Esophagus squamous epithelium (tissue), 5 donors: ENCODE data around the gene CEACAM21. TPM values are rescaled to one million over a fixed set of nuclear protein-coding genes. Genes with fewer than 3 reads are reported as not detected.

Experiments
- DNase-seq: peaks from one replicate; lab custom pipeline; 2025; lab: John Stamatoyannopoulos, UW
- H3K27ac ChIP-seq, 4 donors: fragments of 200-600 bp; sonication (generic); one replicate each; pipeline ENCODE4 v1.5.1; 2016 to 2019; ENCODE audit warnings: mild to moderate bottlenecking in 1 of 4
- H3K27me3 ChIP-seq, 4 donors: fragments of 200-600 bp; sonication (generic); 1 replicate in 3 of 4; 2 replicates in 1 of 4; pipeline versions ENCODE4 v1.5.1 to v1.6.0; 2017 to 2021; ENCODE audit warnings: antibody characterized with exemption in 1 of 4
- H3K36me3 ChIP-seq, 3 donors: fragments of 200-600 bp; sonication (generic); one replicate each; pipeline ENCODE4 v1.5.1; 2016 to 2019
- H3K4me1 ChIP-seq, 3 donors: fragments of 200-600 bp; sonication (generic); one replicate each; pipeline ENCODE4 v1.5.1; 2017 to 2019
- H3K4me3 ChIP-seq, 4 donors: fragments of 200-600 bp; sonication (generic); 1 replicate in 3 of 4; 2 replicates in 1 of 4; pipeline ENCODE4 v1.5.1; 2016 to 2019; ENCODE audit warnings: mild to moderate bottlenecking in 2 of 4, moderate library complexity in 1 of 4
- H3K9me3 ChIP-seq, 3 donors: fragments of 200-600 bp; sonication (generic); one replicate each; pipeline ENCODE4 v1.5.1; 2016 to 2019
- CTCF ChIP-seq, 6 experiments: fragments of 450-650 bp in 4 of 6; fragments of 200-600 bp in 2 of 6; sonication (generic) in 2 of 6; IDR thresholded peaks; one replicate each; pipeline ENCODE4 v1.5.1; 2016 to 2019; ENCODE audit warnings: antibody characterized with exemption in 6 of 6, mild to moderate bottlenecking in 4 of 6, moderate library complexity in 4 of 6
- POLR2A ChIP-seq, 4 donors: fragments of 450-650 bp; IDR thresholded peaks; one replicate each; pipeline ENCODE4 v1.6.1; 2017; ENCODE audit warnings: antibody characterized with exemption in 4 of 4, mild to moderate bottlenecking in 4 of 4, moderate library complexity in 3 of 4
- WGBS, 2 donors: methylation state at CpG; one replicate each; pipeline ENCODE4 v1.1.5; 2018; 5-methylcytosine and 5-hydroxymethylcytosine counted together
- intact Hi-C: fragments of 100-400 bp; cut with DNase I; formaldehyde crosslinking; loops from one replicate; pipeline ENCODE4 v1.15.0; 2022
- total RNA-seq, 4 donors: library from RNA; depleted of rRNA; stranded (reverse); fragments of >200 nt; gene quantifications; one replicate each; pipeline ENCODE4 v1.1.0, GENCODE V29; 2016
- donor health status: DM: yes; HTN: yes; CAD: no.

The CEACAM21 gene
- total RNA-seq, 4 donors from 2014 or later, result 0.57 to 3.7 TPM; not detected in 2

- peaks cover 0 to 32% (median 14%) of the 10 kb centered on the region in 3 donors for H3K9me3 ChIP-seq
- no peak overlapping the region for H3K27ac ChIP-seq
- WGBS, 2 donors, result 33 to 48% methylated on average over 1 to 5 of the region's 6 CpGs
- intact Hi-C loops, result no loop called here
- TF ChIP-seq CTCF (IDR thresholded peaks at IDR 0.05) (no peak), POLR2A (IDR thresholded peaks at IDR 0.05) (no peak)
- no peak for DNase-seq
- peaks cover 0 to 4% (median 0%) of the 10 kb centered on the region in 4 donors for H3K27me3 ChIP-seq
- H3K4me3 ChIP-seq, result no peak overlapping the region
- no peaks in the 10 kb centered on the region for H3K36me3 ChIP-seq
- no peaks in the 10 kb centered on the region for H3K4me1 ChIP-seq
Observed at GRCh38 chr19:41584260-41584810, 8.4 kb downstream of the CEACAM21 start.

- peaks cover 0 to 10% (median 0%) of the 10 kb centered on the region in 4 donors for H3K27me3 ChIP-seq
- no peak overlapping the region for H3K27ac ChIP-seq
- WGBS, 2 donors, result 57 to 83% methylated on average over 1 of the region's 1 CpG
- no peak overlapping the region for H3K4me3 ChIP-seq
- peaks cover 0 to 32% (median 14%) of the 10 kb centered on the region in 3 donors for H3K9me3 ChIP-seq
- no peaks in the 10 kb centered on the region for H3K4me1 ChIP-seq
- no peak for DNase-seq
- TF ChIP-seq CTCF (IDR thresholded peaks at IDR 0.05), result no peak
- TF ChIP-seq POLR2A (IDR thresholded peaks at IDR 0.05), result no peak
- intact Hi-C loops, result no loop called here
- no peaks in the 10 kb centered on the region for H3K36me3 ChIP-seq
Observed at GRCh38 chr19:41584931-41585330, 9.0 kb downstream of the CEACAM21 start.

GRCh38 chr19:41586064-41586463 lies 10.1 kb downstream of the CEACAM21 start:
- intact Hi-C loops, result no loop called here
- H3K27me3 ChIP-seq, result peaks cover 0 to 18% (median 0%) of the 10 kb centered on the region in 4 donors
- TF ChIP-seq POLR2A (IDR thresholded peaks at IDR 0.05) (no peak), CTCF (IDR thresholded peaks at IDR 0.05) (no peak)
- H3K9me3 ChIP-seq, result peaks cover 0 to 24% (median 11%) of the 10 kb centered on the region in 3 donors
- H3K4me1 ChIP-seq, result no peaks in the 10 kb centered on the region
- H3K36me3 ChIP-seq, result no peaks in the 10 kb centered on the region
- no peak for DNase-seq
- H3K27ac ChIP-seq, result no peak overlapping the region
- H3K4me3 ChIP-seq, result no peak overlapping the region

GRCh38 chr19:41587101-41587837 lies 11.3 kb downstream of the CEACAM21 start:
- Histone ChIP-seq H3K4me1 (no peaks in the 10 kb centered on the region), H3K27me3 (peaks cover 0 to 25% (median 0%) of the 10 kb centered on the region in 4 donors), H3K27ac (no peak overlapping the region), H3K9me3 (peaks cover 0 to 14% (median 0%) of the 10 kb centered on the region in 3 donors), H3K36me3 (no peaks in the 10 kb centered on the region), H3K4me3 (no peak overlapping the region)
- no peak for DNase-seq
- TF ChIP-seq CTCF (IDR thresholded peaks at IDR 0.05) (no peak), POLR2A (IDR thresholded peaks at IDR 0.05) (no peak)
- intact Hi-C loops, result no loop called here
- WGBS, 2 donors, result 48 to 73% methylated on average over 3 to 5 of the region's 9 CpGs

- H3K9me3 ChIP-seq, result peaks cover 0 to 8% (median 0%) of the 10 kb centered on the region in 3 donors
- TF ChIP-seq CTCF (IDR thresholded peaks at IDR 0.05) (no peak), POLR2A (IDR thresholded peaks at IDR 0.05) (no peak)
- intact Hi-C loops, result no loop called here
- no peak overlapping the region for H3K4me3 ChIP-seq
- DNase-seq, result no peak
- 56 to 74% methylated on average over 3 to 4 of the region's 4 CpGs for WGBS, 2 donors
- H3K27me3 ChIP-seq, result peaks cover 0 to 26% (median 0%) of the 10 kb centered on the region in 4 donors
- H3K4me1 ChIP-seq, result no peaks in the 10 kb centered on the region
- H3K36me3 ChIP-seq, result no peaks in the 10 kb centered on the region
- H3K27ac ChIP-seq, result no peak overlapping the region
Observed at GRCh38 chr19:41587838-41588210, 11.9 kb downstream of the CEACAM21 start.
